A549 (cell line): ENCODE results near the gene ZNF804A.

Experiments used
- BHLHE40 ChIP-seq: IDR thresholded peaks from 2 replicates; pipeline ENCODE4 v1.6.1; 2012; ENCODE audit warnings: low read depth, low read length, inconsistent platforms
- EP300 ChIP-seq, 2 experiments: fragments of >200 bp; sonication (Bioruptor Twin); formaldehyde crosslinking; IDR thresholded peaks; 2 replicates in 1 of 2; 3 replicates in 1 of 2; pipeline ENCODE4 v1.6.1; 2016 to 2017
- KDM1A ChIP-seq: fragments of 200-600 bp; sonication (generic); IDR thresholded peaks from 2 replicates; pipeline ENCODE4 v1.6.1; 2016; ENCODE audit warnings: low read depth, mild to moderate bottlenecking
- TF ChIP-seq, protein P1 (sequence below): fragments of >200 bp; sonication (Bioruptor Twin); formaldehyde crosslinking; IDR thresholded peaks from 3 replicates; pipeline ENCODE4 v1.5.1; 2016
- TF ChIP-seq, protein P2 (sequence below): IDR thresholded peaks from 2 replicates; pipeline ENCODE4 v1.6.1; 2012

DNA sequence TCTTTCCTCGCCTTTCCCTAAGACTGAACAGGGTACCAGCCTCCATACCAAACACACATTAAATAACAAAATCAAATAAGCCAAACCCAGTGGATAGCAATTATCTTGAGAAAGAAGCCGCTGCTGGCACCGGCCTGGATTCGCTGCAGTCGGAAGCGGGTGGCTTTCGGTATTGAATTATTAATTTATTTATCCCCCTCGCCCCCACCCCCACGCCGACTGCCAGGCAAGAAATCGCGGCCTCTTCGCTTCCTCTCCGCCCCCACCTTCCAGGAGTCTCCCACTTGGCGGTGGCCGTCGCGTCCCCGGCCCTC, 370 bp upstream of the ZNF804A start:
- TF ChIP-seq, protein P1, sequence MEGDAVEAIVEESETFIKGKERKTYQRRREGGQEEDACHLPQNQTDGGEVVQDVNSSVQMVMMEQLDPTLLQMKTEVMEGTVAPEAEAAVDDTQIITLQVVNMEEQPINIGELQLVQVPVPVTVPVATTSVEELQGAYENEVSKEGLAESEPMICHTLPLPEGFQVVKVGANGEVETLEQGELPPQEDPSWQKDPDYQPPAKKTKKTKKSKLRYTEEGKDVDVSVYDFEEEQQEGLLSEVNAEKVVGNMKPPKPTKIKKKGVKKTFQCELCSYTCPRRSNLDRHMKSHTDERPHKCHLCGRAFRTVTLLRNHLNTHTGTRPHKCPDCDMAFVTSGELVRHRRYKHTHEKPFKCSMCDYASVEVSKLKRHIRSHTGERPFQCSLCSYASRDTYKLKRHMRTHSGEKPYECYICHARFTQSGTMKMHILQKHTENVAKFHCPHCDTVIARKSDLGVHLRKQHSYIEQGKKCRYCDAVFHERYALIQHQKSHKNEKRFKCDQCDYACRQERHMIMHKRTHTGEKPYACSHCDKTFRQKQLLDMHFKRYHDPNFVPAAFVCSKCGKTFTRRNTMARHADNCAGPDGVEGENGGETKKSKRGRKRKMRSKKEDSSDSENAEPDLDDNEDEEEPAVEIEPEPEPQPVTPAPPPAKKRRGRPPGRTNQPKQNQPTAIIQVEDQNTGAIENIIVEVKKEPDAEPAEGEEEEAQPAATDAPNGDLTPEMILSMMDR = no peak
- no peak for TF ChIP-seq KDM1A
- no peak for TF ChIP-seq EP300 (IDR thresholded peaks at IDR 0.05)
- TF ChIP-seq, protein P2, sequence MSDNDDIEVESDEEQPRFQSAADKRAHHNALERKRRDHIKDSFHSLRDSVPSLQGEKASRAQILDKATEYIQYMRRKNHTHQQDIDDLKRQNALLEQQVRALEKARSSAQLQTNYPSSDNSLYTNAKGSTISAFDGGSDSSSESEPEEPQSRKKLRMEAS = no peak
- TF ChIP-seq BHLHE40 = no peak
